Stimulated activated CD4-positive, alpha-beta T cell treated with anti-CD3 and anti-CD28 coated beads, TNF-alpha, amount 100 ng/mL, for 4 hours (primary cell): Measurements from ENCODE around the gene AQP7.
"Not testable (repeated sequence)": the region's sequence is repeated elsewhere in the genome, so short reads cannot be mapped to it uniquely, and the experiment has no call there.

Experiments used
- DNase-seq, 3 experiments: peaks; one replicate each; pipeline ENCODE4 v3.0.0-alpha.2; 2020; ENCODE audit warnings: low read depth in 3 of 3

The AQP7 gene

DNA sequence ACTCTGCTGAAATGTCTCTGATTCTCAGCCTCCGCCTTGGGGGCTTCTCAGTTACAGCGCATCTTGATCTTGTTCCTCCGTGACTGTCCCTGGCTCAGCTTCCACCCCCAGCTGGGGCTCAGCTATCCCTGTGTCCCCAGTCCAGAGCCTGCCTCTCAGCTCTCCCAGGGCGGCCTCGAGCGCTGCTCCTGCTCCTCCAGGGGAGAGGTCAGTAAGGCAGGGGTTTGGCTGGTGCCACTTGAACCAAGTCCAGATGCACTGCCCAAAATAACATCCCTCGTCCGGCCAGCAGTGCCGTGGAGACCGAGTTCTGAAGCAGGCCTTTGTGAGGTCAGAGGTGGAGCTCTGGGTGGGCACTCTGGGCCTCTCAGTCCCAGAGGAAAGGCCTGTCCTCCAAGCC is at the start of gene AQP7:
AQP7 (minus strand) TSS at position 198 of the 400 bp plus-strand sequence. CDS start 1,306 bp downstream, outside the sequence.
- not testable (repeated sequence) for DNase-seq

DNA sequence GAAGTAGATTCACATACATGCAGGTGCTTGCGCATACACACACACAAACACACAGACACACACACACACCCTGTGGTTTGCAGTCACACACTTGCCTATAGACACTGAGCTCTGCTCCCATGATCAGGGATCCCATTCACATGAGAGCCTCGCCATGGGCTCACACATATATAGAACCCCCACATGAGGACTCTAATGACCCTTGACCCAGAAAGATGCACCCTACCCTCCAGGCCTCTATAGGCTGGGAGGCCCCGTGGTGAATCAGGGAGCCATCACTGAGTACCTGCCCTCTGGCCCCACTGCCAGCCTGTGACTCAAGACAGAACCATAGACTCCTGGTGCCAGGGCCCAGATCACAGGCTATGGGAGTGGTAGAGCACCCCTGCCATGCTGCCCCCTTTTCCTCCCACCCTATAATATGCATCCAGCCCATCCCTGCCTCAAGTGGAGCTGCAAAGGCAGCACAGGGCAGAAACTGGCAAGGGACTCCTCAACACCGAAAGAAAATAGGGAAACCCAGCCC is 48.3 kb upstream of the AQP7 start:
- DNase-seq, result no peak

GRCh38 chr9:33449715-33450114 is 47.3 kb upstream of the AQP7 start:
- DNase-seq, result no peak

DNA sequence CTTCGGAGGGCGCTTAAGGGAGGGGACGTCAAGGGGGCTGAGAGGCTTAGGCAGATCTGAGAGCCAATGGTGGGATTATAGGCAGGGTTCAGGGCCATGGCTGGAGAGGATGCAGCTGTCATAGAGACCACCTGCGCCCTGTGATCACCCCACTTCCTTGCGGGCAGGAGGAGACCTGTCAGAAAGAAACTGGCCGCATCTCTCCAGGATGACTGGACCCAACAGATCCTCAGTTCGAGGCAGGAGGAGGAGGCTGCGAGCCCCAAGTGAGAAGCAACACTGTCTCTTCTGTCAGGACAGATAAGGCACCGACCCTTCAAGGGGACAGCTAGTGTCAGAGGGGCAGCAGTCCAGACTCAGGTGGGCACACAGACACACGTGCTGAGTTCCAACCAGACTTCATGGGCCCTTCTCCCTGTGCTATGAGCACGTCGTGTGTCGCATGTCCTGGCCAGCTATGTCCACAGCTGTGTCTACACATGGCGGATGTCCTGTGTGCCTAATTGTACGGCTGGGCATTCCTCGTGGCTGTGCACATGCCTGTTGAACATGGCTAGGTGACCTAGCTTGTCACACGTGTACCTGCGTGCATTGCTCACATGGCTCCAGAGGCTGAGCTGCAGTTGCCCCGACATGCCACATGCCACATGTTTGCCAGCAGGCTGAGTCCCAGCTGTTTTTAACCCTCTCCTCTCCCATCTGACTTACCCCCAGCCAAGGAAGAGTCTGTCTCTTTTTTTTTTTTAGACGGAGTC is 45.6 kb upstream of the AQP7 start:
- DNase-seq, result no peak

DNA sequence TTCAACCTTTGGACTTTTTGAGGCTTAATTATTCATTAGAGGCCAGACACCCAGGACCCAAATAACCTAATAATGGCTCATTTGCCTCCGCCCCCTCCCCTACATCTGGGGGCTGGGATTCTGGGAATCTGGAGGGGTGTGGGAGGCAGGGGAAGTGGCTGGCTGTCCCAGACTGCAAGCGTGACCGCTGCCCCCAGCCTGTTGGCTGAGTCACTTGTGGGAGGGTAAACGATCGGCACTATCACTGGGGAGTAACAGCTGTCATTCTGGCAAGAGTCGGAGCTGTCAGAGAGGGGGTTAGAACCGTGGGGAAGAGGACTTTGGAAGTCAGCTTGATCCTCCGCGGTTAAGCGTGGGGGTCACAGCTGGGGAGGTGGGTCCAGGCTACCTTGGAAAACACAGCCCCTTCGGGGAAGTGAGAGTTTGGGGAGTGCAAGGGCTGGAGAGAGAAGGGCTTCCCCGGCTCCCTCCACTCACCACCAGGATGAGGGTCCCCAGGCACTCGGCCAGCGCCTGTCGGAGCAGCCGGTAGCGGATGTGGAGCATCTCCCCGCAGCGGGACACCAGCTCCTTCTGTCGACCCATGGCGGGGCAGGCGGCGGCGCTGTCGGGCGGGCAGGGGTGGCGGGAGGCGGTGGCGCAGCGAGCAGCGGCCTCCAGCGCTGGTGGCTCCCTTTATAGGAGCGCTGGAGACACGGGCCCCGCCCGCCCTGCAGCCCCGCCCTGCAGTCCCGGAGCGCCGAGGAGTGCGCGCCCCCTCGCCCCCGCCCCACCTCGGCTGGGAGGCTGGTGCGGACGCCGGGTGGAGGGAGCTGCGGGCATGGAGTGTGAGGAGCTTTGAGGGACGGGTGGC is 44.8 kb upstream of the AQP7 start, which contains the start of gene AQP3:
AQP3 (minus strand) TSS at position 648 of the 853 bp plus-strand sequence; CDS start at position 585, 63 bp downstream.
- DNase-seq, result peak; percentile 47 to 56 (median 47)

- DNase-seq, result peak in 1 of 3 experiments; percentile 17
Observed at GRCh38 chr9:33446240-33446945, 44.0 kb upstream of the AQP7 start.

DNA sequence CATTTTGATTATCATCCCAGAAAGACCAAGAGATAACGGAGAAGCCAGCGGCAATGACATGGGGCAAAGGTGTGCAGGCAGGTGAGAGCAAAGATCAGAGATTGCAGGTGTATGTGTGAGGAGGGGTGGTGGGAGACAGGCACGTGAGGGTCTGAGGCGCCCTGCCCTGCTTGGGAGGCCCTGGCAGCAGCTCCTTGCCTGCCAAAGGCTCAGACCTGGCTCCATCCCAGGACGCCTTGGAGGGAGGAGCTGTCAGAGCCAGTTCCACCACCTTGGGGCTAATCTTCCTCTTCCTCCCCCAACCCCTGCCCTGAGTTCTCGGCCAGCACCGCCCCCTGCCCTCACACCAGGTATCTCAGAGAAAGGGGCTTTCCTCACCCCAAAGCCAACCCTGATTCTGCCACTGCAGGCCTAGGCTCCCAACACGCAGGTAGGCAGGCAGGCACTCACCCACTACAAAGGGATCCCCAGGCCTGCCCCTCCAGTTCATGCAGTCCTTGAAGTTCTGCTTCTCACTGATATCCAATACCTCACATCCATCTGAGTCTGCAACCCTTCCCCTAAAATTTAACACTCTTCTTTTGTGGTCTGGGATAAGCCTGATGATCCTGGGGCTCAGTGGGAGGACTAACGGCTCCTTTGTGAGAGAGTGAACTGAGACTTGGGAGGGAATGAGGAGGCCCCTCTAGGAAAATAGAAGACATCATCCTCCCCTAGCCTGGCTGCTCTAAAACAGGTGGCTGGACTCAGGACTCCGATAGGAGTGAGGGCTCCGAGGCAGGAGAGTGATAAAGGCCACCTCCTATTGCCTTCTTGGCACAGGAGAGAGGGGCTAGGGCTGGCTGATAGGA is 43.2 kb upstream of the AQP7 start:
- DNase-seq, result no peak

GRCh38 chr9:33443464-33444154 is 41.2 kb upstream of the AQP7 start:
- no peak for DNase-seq

GRCh38 chr9:33443047-33443446 is 40.7 kb upstream of the AQP7 start:
- DNase-seq, result no peak

DNA sequence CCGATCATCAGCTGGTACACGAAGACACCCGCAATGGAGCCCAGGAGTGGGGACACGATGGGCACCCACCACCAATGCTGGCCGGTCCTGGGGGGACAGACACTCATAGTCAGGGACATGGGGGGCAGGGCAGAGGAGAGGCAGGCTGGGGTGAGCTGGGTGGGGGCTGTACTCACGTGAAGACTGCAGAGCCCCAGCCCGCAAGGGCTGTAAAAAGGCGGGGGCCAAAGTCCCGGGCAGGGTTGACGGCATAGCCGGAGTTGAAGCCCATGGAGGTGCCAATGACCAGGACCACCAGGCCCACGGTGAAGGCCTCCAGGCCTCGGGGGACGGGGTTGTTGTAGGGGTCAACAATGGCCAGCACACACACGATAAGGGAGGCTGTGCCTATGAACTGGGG is 39.8 kb upstream of the AQP7 start:
- DNase-seq, result no peak

GRCh38 chr9:33440609-33441008 is 38.2 kb upstream of the AQP7 start:
- DNase-seq, result no peak

- DNase-seq, result no peak
Observed at GRCh38 chr9:33440204-33440603, 37.8 kb upstream of the AQP7 start.

- no peak for DNase-seq
Observed at GRCh38 chr9:33439731-33440130, 37.4 kb upstream of the AQP7 start.

DNA sequence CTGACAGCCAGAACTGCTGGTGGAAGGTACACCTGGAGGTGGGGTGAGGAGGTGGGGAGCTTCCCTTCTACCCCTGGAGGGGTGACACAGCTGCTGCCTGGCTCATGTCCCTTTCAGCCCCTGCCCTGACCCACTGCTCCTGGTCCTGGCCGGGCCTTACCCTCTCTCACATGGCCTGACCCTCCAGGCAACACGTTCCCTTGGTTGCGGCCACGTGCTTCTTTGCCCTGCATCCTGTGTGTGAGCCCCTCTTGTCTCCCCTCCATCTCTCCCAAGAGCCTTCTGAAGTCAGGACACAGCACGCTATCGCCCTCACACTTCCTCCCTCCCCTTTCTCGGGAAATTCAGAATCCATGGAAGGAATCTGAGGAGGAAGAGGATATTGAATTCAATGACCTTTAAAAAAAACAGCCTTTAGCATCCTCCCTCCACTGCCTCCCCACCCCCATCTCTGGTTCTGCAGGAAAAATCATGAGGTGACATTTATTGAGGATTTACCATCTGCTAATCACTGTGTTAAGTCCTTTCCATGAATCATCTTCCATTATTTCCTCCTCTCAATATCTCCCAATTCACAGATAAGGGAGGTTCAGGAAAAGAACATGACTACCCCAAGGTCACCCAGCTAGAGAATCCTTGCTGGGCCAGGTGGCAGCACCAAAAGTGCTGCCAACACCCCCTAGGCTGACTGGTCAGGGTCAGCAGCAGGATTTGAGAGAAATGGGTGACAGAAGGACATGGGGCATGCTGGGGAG is 36.7 kb upstream of the AQP7 start:
- DNase-seq, result no peak

- no peak for DNase-seq
Observed at GRCh38 chr9:33437898-33438297, 35.5 kb upstream of the AQP7 start.

- DNase-seq, result no peak
Observed at GRCh38 chr9:33437205-33437604, 34.8 kb upstream of the AQP7 start.

DNA sequence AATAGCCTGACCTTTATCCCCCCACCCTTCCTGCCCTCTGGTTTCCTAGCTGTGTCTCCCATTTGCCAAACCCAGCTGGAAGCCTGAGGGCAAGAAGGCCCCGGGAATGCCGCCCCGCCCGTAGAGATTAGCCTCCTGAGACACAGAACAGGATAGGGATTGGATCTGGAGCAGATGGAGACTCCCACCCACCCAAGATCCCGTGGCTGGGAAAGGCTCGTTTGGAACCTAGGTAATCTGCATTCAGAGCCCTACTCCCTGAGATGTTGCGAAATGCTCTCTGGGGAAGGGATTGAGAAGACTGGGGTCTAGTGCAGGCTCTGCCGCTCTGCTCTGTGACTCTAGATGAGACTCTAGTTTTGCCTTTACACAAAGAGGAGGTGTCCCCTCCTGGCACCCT is 34.1 kb upstream of the AQP7 start:
- DNase-seq, result no peak

- DNase-seq, result no peak
Observed at GRCh38 chr9:33435821-33436277, 33.5 kb upstream of the AQP7 start.

- no peak for DNase-seq
Observed at GRCh38 chr9:33434317-33435105, 32.1 kb upstream of the AQP7 start.
